ENCODE measurements around the gene PTGIR. TPM values are rescaled to one million over a fixed set of nuclear protein-coding genes. Genes with fewer than 3 reads are reported as not detected.

The PTGIR gene
- total and polyA plus RNA-seq, 8 donors, result 9.2 to 14.1 (median 11.8) TPM

DNA sequence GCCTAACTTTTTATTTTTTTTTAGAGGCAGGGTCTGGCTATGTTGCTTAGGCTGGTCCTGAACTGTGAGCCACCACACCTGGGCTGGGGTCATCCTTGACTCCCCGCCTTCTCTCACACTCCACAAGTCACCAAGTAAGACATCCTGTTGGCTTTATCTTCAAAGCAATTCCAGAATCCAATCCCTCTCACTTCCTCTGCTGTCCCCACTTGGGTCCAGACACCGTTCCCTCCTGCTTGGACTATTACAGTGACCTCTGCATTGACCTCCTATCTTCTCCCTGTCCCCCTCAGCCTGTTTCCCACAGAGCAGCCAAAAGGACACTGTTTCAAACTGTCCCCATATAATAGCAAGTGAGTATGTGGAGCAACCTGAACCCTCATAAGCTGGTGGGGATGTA is 15.8 kb upstream of the PTGIR start:
- peaks cover 0 to 20% of the 10 kb centered on the region in 2 donors for H3K4me1 ChIP-seq
- DNase-seq, result no peak
- TF ChIP-seq, protein P1, sequence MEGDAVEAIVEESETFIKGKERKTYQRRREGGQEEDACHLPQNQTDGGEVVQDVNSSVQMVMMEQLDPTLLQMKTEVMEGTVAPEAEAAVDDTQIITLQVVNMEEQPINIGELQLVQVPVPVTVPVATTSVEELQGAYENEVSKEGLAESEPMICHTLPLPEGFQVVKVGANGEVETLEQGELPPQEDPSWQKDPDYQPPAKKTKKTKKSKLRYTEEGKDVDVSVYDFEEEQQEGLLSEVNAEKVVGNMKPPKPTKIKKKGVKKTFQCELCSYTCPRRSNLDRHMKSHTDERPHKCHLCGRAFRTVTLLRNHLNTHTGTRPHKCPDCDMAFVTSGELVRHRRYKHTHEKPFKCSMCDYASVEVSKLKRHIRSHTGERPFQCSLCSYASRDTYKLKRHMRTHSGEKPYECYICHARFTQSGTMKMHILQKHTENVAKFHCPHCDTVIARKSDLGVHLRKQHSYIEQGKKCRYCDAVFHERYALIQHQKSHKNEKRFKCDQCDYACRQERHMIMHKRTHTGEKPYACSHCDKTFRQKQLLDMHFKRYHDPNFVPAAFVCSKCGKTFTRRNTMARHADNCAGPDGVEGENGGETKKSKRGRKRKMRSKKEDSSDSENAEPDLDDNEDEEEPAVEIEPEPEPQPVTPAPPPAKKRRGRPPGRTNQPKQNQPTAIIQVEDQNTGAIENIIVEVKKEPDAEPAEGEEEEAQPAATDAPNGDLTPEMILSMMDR (IDR thresholded peaks at IDR 0.05), result no peak
- no peaks in the 10 kb centered on the region for H3K9me3 ChIP-seq
- H3K27me3 ChIP-seq, result peaks cover 4 to 89% of the 10 kb centered on the region in 2 donors
- intact Hi-C loops (cut with DNase I), result no loop called here
- no peak overlapping the region for H3K4me3 ChIP-seq
- no peak for ATAC-seq
- H3K27ac ChIP-seq, result no peak overlapping the region
- no peaks in the 10 kb centered on the region for H3K36me3 ChIP-seq

DNA sequence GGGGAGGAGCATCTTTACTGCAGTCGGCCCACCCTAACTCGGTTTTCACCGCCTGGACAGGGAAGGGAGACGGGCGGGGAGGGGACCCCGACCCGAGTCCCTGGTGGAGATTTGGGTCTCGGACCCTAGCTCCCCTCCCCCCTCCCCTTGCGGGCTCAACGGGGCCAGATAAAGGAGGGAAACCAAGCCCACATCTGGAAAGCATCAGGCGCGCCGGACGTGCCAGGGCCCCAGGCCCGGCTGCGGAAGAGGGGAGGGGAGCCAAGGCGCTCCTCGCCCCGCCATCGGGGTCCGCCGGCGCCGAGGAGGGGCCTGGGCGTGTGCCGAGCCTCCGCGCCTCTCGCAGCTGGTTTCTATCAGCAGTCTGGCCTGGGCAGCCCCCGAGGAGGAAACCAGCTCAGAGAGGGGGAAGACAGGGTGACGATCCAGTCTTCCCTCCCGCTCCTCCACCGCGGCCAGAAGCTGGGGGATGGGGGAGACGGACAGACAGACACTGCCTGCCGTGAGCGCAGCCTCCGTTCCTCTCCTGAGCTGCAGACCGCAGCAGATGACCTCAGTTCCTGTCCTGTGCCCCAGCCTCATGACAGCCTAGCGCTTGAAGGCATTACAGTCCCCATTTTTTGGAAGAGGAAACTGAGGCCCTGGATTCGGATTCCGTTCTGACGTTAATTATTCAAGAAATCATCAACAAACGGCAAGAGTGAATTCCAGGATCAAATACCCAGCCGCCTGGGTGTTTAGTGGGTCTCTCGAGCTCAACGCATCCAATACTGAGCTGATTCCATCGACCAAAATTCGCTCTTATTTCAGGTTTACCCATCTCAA is 14.7 kb upstream of the PTGIR start:
- Histone ChIP-seq H3K4me1 (peaks cover 0 to 24% of the 10 kb centered on the region in 2 donors), H3K27me3 (peaks cover 4 to 87% of the 10 kb centered on the region in 2 donors), H3K9me3 (no peaks in the 10 kb centered on the region), H3K4me3 (peak overlapping the region; percentile 25 to 37), H3K36me3 (no peaks in the 10 kb centered on the region), H3K27ac (peak overlapping the region; percentile 45 to 80)
- intact Hi-C loops (cut with DNase I), result no loop called here
- DNase-seq (peak; percentile 71 to 97 (median 90)), ATAC-seq (peak; percentile 51)
- TF ChIP-seq, protein P1 (IDR thresholded peaks at IDR 0.05), result no peak

DNA sequence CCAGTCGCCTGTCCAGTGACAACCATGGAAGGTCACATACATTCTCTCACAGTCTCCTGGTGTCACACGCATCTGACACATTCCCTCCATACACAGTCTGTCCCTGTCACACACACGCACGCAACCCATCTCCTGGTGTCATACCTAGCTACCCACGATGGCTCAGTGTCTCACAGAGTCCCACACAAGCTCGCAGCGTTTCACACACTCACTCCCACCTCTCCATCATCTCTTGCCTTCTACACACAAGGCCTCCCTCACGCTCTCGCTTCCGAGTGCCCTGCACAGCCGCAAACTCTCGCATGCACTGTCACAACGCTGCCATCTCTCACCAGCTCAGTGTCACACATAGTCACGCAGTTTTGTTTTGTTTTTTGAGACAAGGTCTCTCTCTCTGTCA is 12.3 kb upstream of the PTGIR start:
- no peak overlapping the region for H3K27ac ChIP-seq
- no peaks in the 10 kb centered on the region for H3K9me3 ChIP-seq
- no peaks in the 10 kb centered on the region for H3K36me3 ChIP-seq
- peaks cover 4 to 33% of the 10 kb centered on the region in 2 donors for H3K4me1 ChIP-seq
- H3K4me3 ChIP-seq, result no peak overlapping the region
- intact Hi-C loops (cut with DNase I), result no loop called here
- DNase-seq, result peak in 1 of 4 donors; percentile 28
- peaks cover 4 to 92% of the 10 kb centered on the region in 2 donors for H3K27me3 ChIP-seq
- TF ChIP-seq, protein P1 (IDR thresholded peaks at IDR 0.05), result no peak
- ATAC-seq, result no peak

DNA sequence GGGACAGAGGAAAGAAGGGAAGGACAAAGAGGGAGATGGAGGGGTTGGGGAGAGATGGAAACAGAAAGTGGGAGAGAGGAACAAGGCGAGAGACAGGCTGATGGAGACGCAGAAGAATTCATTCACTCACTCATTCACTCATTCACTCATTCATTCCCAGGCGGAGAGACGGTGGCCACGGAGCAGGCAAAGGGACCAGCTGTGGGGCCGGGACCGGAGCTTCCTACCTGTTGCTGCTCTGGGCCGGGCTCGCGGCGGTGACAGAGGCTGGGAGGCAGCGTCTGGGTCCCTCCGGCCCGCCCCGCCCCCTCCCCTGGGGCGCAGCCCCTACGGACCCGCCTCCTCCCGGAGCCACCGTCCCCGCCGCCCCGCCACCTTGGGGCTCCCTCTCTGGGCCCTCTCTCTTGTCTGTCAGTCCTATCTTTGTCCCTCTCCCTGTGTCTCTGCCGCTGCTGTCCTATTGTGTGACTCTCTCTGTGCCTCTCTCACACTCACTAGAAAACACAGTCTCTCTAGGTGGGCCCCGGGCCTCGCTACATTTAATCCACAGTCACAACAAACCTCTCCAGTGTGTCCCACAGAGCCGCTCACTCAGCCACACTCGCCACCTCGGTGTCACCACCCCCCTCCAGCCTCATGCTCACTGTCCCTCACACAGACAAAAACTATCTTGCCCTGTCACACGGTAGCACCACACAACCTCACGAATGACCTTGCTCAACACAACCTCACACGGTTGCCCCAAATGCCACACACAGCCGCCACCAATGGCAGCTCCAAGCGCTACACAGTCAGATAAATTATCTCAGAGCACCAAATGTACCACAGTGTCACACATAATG is 11.3 kb upstream of the PTGIR start, which contains the start of gene GNG8:
GNG8 (minus strand) TSS at position 283 of the 842 bp plus-strand sequence. CDS start 1,520 bp downstream, outside the sequence.
- no peak for ATAC-seq
- Histone ChIP-seq H3K27me3 (peaks cover 4 to 96% of the 10 kb centered on the region in 2 donors), H3K36me3 (no peaks in the 10 kb centered on the region), H3K9me3 (no peaks in the 10 kb centered on the region), H3K4me1 (peaks cover 4 to 37% of the 10 kb centered on the region in 2 donors), H3K4me3 (no peak within 1 kb of the TSS), H3K27ac (no peak within 1 kb of the TSS)
- TF ChIP-seq, protein P1 (IDR thresholded peaks at IDR 0.05), result no peak
- DNase-seq, result no peak
- intact Hi-C loops (cut with DNase I), result no loop called here

Data from left lung (tissue), 10 donors.